Ishikawa (cell line): ENCODE results near the gene EXOC4.

Experiments
- CEBPB ChIP-seq: IDR thresholded peaks from 2 replicates; pipeline ENCODE4 v1.6.1; 2012
- EGR1 ChIP-seq: IDR thresholded peaks from 2 replicates; pipeline ENCODE4 v1.6.1; 2012
- FOXM1 ChIP-seq: IDR thresholded peaks from 2 replicates; pipeline ENCODE4 v1.6.1; 2012; ENCODE audit warnings: low read depth, borderline replicate concordance
- MAX ChIP-seq: IDR thresholded peaks from 2 replicates; pipeline ENCODE4 v1.6.1; 2012
- RAD21 ChIP-seq: IDR thresholded peaks from 2 replicates; pipeline ENCODE4 v1.6.1; 2012; ENCODE audit warnings: low read depth
- REST ChIP-seq: IDR thresholded peaks from 2 replicates; pipeline ENCODE4 v1.6.1; 2012; ENCODE audit warnings: low read depth, mild to moderate bottlenecking
- YY1 ChIP-seq: IDR thresholded peaks from 2 replicates; pipeline ENCODE4 v1.6.1; 2012; ENCODE audit warnings: low read depth

DNA sequence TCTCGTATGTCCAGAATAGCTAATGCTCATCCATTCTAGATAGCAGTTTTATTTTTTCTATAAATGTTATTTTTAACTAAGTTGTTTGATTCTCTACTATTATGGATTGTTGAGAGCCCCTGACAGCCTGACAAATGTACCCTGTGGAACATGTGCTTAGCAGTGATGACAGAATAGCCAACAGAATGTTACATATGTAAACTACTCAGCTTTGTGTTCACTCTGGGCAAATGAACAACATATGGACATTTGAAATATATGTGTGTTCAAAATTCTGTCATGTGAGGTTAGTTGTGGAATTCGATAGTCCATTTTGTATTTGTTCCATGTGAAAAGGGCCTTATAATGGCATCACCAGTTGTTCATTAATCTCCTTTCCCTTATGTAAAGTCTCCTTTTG is 199.7 kb downstream of the EXOC4 start:
- TF ChIP-seq REST (no peak), MAX (no peak), YY1 (no peak), FOXM1 (no peak), EGR1 (no peak), RAD21 (no peak), CEBPB (no peak)
